ENCODE data around the gene SORCS2.

Gene SORCS2

GRCh38 chr4:7739077-7739917, 547.0 kb downstream of the SORCS2 start:
- no peak for TF ChIP-seq MAX (IDR thresholded peaks at IDR 0.05; ENCODE audit: low read depth, low read length)
- no peak for TF ChIP-seq CTCF (IDR thresholded peaks at IDR 0.05; ENCODE audit: low read depth, low read length)
- TF ChIP-seq MYC (IDR thresholded peaks at IDR 0.05; ENCODE audit: low read depth, low read length), result no peak
- TF ChIP-seq POLR2A (IDR thresholded peaks at IDR 0.05; ENCODE audit: extremely low read depth, insufficient read length), result no peak
- no peak for DNase-seq (ENCODE audit: low read depth)
- no peak overlapping the region for H3K4me3 ChIP-seq (ENCODE audit: low read depth, low read length)

GRCh38 chr4:7739918-7740865, 547.9 kb downstream of the SORCS2 start:
- no peak for TF ChIP-seq MYC (IDR thresholded peaks at IDR 0.05; ENCODE audit: low read depth, low read length)
- TF ChIP-seq MAX (IDR thresholded peaks at IDR 0.05; ENCODE audit: low read depth, low read length), result no peak
- no peak for TF ChIP-seq POLR2A (IDR thresholded peaks at IDR 0.05; ENCODE audit: extremely low read depth, insufficient read length)
- TF ChIP-seq CTCF (IDR thresholded peaks at IDR 0.05; ENCODE audit: low read depth, low read length), result no peak
- no peak overlapping the region for H3K4me3 ChIP-seq (ENCODE audit: low read depth, low read length)
- DNase-seq (ENCODE audit: low read depth), result no peak

GRCh38 chr4:7740866-7741525, 548.7 kb downstream of the SORCS2 start:
- no peak for DNase-seq (ENCODE audit: low read depth)
- H3K4me3 ChIP-seq (ENCODE audit: low read depth, low read length), result no peak overlapping the region
- no peak for TF ChIP-seq MAX (IDR thresholded peaks at IDR 0.05; ENCODE audit: low read depth, low read length)
- no peak for TF ChIP-seq POLR2A (IDR thresholded peaks at IDR 0.05; ENCODE audit: extremely low read depth, insufficient read length)
- TF ChIP-seq CTCF (IDR thresholded peaks at IDR 0.05; ENCODE audit: low read depth, low read length), result no peak
- TF ChIP-seq MYC (IDR thresholded peaks at IDR 0.05; ENCODE audit: low read depth, low read length), result no peak

GRCh38 chr4:7741946-7742806, 549.8 kb downstream of the SORCS2 start:
- TF ChIP-seq CTCF (IDR thresholded peaks at IDR 0.05; ENCODE audit: low read depth, low read length), result no peak
- no peak for DNase-seq (ENCODE audit: low read depth)
- H3K4me3 ChIP-seq (ENCODE audit: low read depth, low read length), result no peak overlapping the region

GRCh38 chr4:7742807-7743280, 550.5 kb downstream of the SORCS2 start:
- no peak for DNase-seq (ENCODE audit: low read depth)
- no peak overlapping the region for H3K4me3 ChIP-seq (ENCODE audit: low read depth, low read length)
- TF ChIP-seq MYC (IDR thresholded peaks at IDR 0.05; ENCODE audit: low read depth, low read length), result no peak
- no peak for TF ChIP-seq POLR2A (IDR thresholded peaks at IDR 0.05; ENCODE audit: extremely low read depth, insufficient read length)
- no peak for TF ChIP-seq MAX (IDR thresholded peaks at IDR 0.05; ENCODE audit: low read depth, low read length)
- TF ChIP-seq CTCF (IDR thresholded peaks at IDR 0.05; ENCODE audit: low read depth, low read length), result no peak
